H54 (cell line): ENCODE results near the gene SLC22A3.
"Not testable (repeated sequence)": the region's sequence is repeated elsewhere in the genome, so short reads cannot be mapped to it uniquely, and the experiment has no call there.

Source experiments
- DNase-seq: peaks from one replicate; pipeline ENCODE4 v3.0.0; 2011; ENCODE audit warnings: low spot score, mixed read lengths; ENCODE audit not compliant: insufficient read length
- FAIRE-seq: peaks from 3 replicates; lab custom pipeline; 2011; peaks lifted over from hg19 to GRCh38; lab: Jason Lieb, UNC
- POLR2A ChIP-seq: IDR thresholded peaks from 2 replicates; pipeline ENCODE4 v1.6.1; 2011; ENCODE audit warnings: low read depth, mild to moderate bottlenecking, low read length

SLC22A3 gene

GRCh38 chr6:160375561-160375949 is 27.4 kb downstream of the SLC22A3 start:
- FAIRE-seq (no peak), DNase-seq (no peak)
- no peak for TF ChIP-seq POLR2A

DNA sequence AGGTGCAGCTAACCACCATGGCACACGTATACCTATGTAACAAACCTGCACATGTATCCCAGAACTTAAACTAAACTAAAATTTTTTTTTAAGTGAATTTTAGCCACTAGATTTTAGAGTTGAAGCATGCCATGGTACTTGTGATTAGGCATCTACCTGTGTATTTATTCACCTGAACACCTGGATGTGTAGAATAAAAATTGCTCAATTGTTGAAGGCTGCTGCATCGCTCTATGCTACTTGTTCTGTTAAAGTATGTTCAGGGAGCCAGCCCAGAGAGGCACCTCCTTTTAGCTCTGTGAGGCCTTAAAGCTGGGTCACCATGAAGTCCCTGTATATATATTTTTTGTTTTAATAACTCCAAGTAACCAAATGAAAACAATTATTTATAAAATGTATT is 28.3 kb downstream of the SLC22A3 start:
- FAIRE-seq = no peak
- TF ChIP-seq POLR2A = no peak
- no peak for DNase-seq

GRCh38 chr6:160378218-160378617 is 30.0 kb downstream of the SLC22A3 start:
- no peak for FAIRE-seq
- DNase-seq = no peak
- no peak for TF ChIP-seq POLR2A

DNA sequence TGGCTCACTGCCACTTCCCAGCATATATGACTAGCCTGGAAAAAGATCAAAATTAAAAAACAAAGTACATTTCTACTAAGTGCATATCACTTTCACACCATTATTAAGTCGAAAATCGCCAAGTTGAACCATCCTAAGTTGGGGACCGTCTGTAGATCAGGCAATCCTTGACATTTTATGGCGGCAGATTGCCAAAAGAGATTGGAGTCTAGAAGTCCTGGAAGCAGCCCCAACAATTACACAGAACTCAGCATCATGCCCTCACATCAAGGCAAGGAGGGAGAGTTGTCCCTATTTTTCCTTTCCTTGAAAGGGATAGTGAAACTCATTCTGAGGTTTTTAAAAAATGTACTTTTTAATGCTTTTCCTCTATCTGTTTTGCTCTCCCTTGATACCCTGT is 30.7 kb downstream of the SLC22A3 start:
- FAIRE-seq (no peak), DNase-seq (no peak)
- no peak for TF ChIP-seq POLR2A

GRCh38 chr6:160379466-160379865 is 31.3 kb downstream of the SLC22A3 start:
- DNase-seq (no peak), FAIRE-seq (no peak)
- no peak for TF ChIP-seq POLR2A

GRCh38 chr6:160382946-160383345 is 34.8 kb downstream of the SLC22A3 start:
- TF ChIP-seq POLR2A = no peak
- FAIRE-seq = no peak
- no peak for DNase-seq

- FAIRE-seq (no peak), DNase-seq (peak; percentile 56)
- no peak for TF ChIP-seq POLR2A
These were observed 38.8 kb downstream of the SLC22A3 start for GRCh38 chr6:160386869-160387530.

DNA sequence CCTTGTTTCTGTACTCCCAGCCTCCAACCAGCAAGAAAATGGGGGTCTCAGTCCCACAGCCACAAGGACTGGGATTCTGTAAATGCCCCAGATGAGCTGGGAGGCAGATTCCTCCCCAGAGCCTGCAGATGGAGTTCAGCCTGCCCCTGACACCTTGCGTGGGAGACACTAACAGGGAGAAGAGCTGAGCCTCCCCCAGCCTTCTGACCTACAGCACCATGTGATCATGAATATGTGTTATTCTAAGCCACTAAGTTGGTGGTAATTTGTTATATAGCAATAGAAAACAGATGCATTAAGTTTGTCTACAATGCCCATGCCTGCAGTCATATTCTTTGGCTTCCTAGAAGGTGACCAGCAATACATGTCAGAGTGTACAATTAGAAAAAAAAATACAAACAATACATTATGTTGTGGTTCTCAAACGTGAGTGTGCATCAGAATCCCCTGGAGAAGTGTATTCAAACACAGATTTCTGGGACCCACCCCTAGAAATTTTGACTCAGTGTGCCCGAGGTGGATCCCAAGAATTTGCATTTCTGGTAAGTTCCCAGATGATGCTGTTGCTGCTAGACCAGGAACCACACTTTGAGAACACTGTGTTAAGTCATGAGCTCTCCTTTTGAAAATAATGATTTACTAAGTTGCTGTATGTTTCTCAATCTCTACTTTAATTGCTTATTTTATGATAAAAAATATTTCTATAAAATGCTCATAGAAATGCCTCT is 39.9 kb downstream of the SLC22A3 start:
- TF ChIP-seq POLR2A = no peak
- FAIRE-seq (no peak), DNase-seq (no peak)

GRCh38 chr6:160388922-160389321 is 40.7 kb downstream of the SLC22A3 start:
- FAIRE-seq = no peak
- no peak for DNase-seq
- TF ChIP-seq POLR2A = no peak

- FAIRE-seq (no peak), DNase-seq (no peak)
- no peak for TF ChIP-seq POLR2A
These were observed 43.4 kb downstream of the SLC22A3 start for GRCh38 chr6:160391419-160392116.

DNA sequence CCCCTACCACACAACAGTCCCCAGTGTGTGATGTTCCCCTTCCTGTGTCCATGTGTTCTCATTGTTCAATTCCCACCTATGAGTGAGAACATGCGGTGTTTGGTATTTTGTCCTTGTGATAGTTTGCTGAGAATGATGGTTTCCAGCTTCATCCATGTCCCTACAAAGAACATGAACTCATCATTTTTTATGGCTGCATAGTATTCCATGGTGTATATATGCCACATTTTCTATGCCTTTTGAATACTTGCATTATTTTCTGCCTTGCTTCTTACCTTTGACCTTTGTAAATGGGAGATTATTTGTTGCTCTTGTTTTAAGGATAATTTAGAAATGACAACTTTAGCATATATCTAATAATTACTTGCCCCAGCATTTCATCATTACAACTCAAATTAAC is 45.3 kb downstream of the SLC22A3 start:
- FAIRE-seq, DNase-seq: not testable (repeated sequence)

DNA sequence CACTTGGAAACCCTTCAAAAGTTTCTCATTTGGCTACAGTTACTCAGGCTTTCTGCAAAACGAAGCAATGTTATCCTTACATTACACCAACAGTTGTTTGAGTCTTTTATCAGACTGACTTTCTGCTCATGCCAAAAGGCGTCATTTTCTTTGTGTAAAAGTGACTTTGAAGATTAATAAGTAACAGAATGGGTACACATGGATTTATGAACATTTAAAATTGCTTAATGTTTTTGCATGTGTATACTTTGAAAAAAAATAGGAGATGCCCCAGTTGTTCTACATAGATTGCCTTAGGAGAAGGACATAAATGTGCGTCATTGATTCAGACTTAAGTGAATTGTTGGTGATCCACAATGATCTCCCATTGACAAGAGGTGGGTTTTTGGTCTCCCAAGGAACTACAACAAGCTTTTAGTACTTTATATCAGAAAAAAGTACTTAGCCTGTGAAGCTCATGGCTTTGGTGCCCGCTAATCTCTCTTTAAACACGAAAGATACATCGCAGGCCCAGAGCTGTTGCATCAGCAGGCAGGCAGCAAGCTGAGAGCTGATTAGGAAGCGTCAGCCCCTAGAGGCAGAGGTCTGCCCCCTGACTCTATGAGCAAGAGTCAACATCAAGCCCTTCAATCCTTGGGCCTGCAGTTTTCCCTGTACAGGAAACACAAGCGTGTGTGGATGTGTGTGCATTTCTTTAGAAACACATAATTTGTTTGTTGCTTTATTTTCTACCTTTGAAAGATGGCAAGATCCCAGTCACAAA is 45.9 kb downstream of the SLC22A3 start:
- FAIRE-seq = no peak
- DNase-seq = no peak
- TF ChIP-seq POLR2A = no peak

GRCh38 chr6:160394654-160395035 is 46.5 kb downstream of the SLC22A3 start:
- DNase-seq (no peak), FAIRE-seq (no peak)
- no peak for TF ChIP-seq POLR2A

DNA sequence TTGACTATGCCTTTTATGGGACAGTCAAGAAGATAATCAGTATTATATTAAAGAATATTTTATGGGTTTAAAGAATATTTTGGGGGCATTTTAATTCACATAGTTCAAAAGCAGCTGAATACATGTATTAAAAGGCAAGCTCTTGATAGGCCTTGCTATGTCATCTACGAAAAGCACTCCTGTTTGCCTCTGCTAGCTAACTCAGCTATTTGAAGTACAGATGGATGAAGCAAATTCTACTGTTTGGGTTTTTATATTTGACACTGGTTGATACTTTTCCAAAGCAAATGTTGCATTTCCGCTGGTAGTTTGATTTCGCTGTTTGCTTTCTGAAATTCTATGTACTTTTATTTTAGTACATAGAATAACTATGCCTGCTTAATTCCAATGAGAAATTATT is 47.0 kb downstream of the SLC22A3 start:
- DNase-seq (no peak), FAIRE-seq (no peak)
- no peak for TF ChIP-seq POLR2A
